Liver (tissue), 9 donors: ENCODE measurements around the gene OR9G1. TPM values are rescaled to one million over a fixed set of nuclear protein-coding genes. Genes with fewer than 3 reads are reported as not detected.

Source experiments
- DNase-seq: peaks from one replicate; pipeline ENCODE4 v3.0.0-alpha.2; 2017; ENCODE audit warnings: low spot score
- H3K27ac ChIP-seq, 2 donors: one replicate each; pipeline ENCODE4 v1.7.0; 2013; ENCODE audit warnings: inconsistent platforms in 2 of 2, low read length in 2 of 2, control low read depth in 1 of 2, low read depth in 1 of 2, mild to moderate bottlenecking in 1 of 2
- H3K27me3 ChIP-seq, 4 donors: one replicate each; pipeline versions ENCODE4 v1.6.1 to v1.7.0; 2013; ENCODE audit warnings: low read length in 3 of 4, inconsistent platforms in 1 of 4, mild to moderate bottlenecking in 1 of 4, moderate library complexity in 1 of 4; ENCODE audit not compliant: control insufficient read depth in 4 of 4, insufficient read depth in 4 of 4
- H3K36me3 ChIP-seq, 4 donors: one replicate each; pipeline versions ENCODE4 v1.6.1 to v1.7.0; 2013; ENCODE audit warnings: low read length in 3 of 4, mild to moderate bottlenecking in 3 of 4, low read depth in 1 of 4, moderate library complexity in 1 of 4; ENCODE audit not compliant: control insufficient read depth in 4 of 4, insufficient read depth in 3 of 4
- H3K4me1 ChIP-seq, 4 donors: one replicate each; pipeline versions ENCODE4 v1.6.1 to v1.7.0; 2013; ENCODE audit warnings: low read length in 3 of 4, mild to moderate bottlenecking in 3 of 4, moderate library complexity in 1 of 4; ENCODE audit not compliant: control insufficient read depth in 4 of 4, insufficient read depth in 4 of 4
- H3K4me3 ChIP-seq, 3 donors: one replicate each; pipeline versions ENCODE4 v1.6.1 to v1.7.0; 2013; ENCODE audit warnings: low read length in 3 of 3, control low read depth in 1 of 3, low read depth in 1 of 3, mild to moderate bottlenecking in 1 of 3
- H3K9ac ChIP-seq, 2 donors: one replicate each; pipeline ENCODE4 v1.7.0; 2013; ENCODE audit warnings: low read length in 2 of 2, mild to moderate bottlenecking in 2 of 2, moderate library complexity in 2 of 2, control low read depth in 1 of 2, low read depth in 1 of 2
- H3K9me3 ChIP-seq, 4 donors: one replicate each; pipeline versions ENCODE4 v1.6.1 to v1.7.0; 2013; ENCODE audit warnings: low read length in 3 of 4; ENCODE audit not compliant: control insufficient read depth in 4 of 4
- ATF3 ChIP-seq: IDR thresholded peaks from 2 replicates; pipeline ENCODE4 v1.6.1; 2016; ENCODE audit warnings: antibody characterized with exemption
- FOXA1 ChIP-seq: IDR thresholded peaks from 2 replicates; pipeline ENCODE4 v1.6.1; 2016; ENCODE audit warnings: antibody characterized with exemption
- FOXA2 ChIP-seq: IDR thresholded peaks from 2 replicates; pipeline ENCODE4 v1.6.1; 2016; ENCODE audit warnings: antibody characterized with exemption
- GABPA ChIP-seq, 2 donors: IDR thresholded peaks in 1 of 2; conservative IDR thresholded peaks in 1 of 2; 2 replicates each; pipeline ENCODE4 v1.6.1; 2016; ENCODE audit warnings: antibody characterized with exemption in 2 of 2, mild to moderate bottlenecking in 1 of 2, moderate library complexity in 1 of 2
- HNF4A ChIP-seq, 2 donors: conservative IDR thresholded peaks; 2 replicates each; pipeline ENCODE4 v1.6.1; 2016; ENCODE audit warnings: antibody characterized with exemption in 2 of 2, mild to moderate bottlenecking in 2 of 2
- HNF4G ChIP-seq: IDR thresholded peaks from 2 replicates; pipeline ENCODE4 v1.6.1; 2016; ENCODE audit warnings: antibody characterized with exemption
- JUND ChIP-seq, 2 donors: IDR thresholded peaks; 2 replicates each; pipeline ENCODE4 v1.6.1; 2016; ENCODE audit warnings: antibody characterized with exemption in 2 of 2
- NR2F2 ChIP-seq: IDR thresholded peaks from 2 replicates; pipeline ENCODE4 v1.6.1; 2016; ENCODE audit warnings: antibody characterized with exemption
- RAD21 ChIP-seq, 2 donors: IDR thresholded peaks; 2 replicates each; pipeline ENCODE4 v1.6.1; 2016; ENCODE audit warnings: antibody characterized with exemption in 2 of 2, mild to moderate bottlenecking in 2 of 2
- RXRA ChIP-seq, 2 donors: IDR thresholded peaks; 2 replicates each; pipeline ENCODE4 v1.6.1; 2017 to 2018; ENCODE audit warnings: antibody characterized with exemption in 2 of 2, mild to moderate bottlenecking in 1 of 2
- SP1 ChIP-seq: IDR thresholded peaks from 2 replicates; pipeline ENCODE4 v1.6.1; 2018; ENCODE audit warnings: antibody characterized with exemption, mild to moderate bottlenecking
- TAF1 ChIP-seq: conservative IDR thresholded peaks from 2 replicates; pipeline ENCODE4 v1.6.1; 2016; ENCODE audit warnings: antibody characterized with exemption, mild to moderate bottlenecking
- YY1 ChIP-seq: IDR thresholded peaks from 2 replicates; pipeline ENCODE4 v1.6.1; 2016; ENCODE audit warnings: antibody characterized with exemption, mild to moderate bottlenecking
- ZBTB33 ChIP-seq: IDR thresholded peaks from 2 replicates; pipeline ENCODE4 v1.6.1; 2016; ENCODE audit warnings: antibody characterized with exemption
- WGBS: extraction: QIAGEN DNeasy Blood & Tissue Kit; methylation state at CpG from one replicate; pipeline ENCODE4 v1.1.7; 2013; 5-methylcytosine and 5-hydroxymethylcytosine counted together
- polyA plus RNA-seq, 2 donors: library from polyadenylated mRNA; stranded (reverse) in 1 of 2; unstranded in 1 of 2; fragments of 200-250 nt in 1 of 2; fragments of >200 nt in 1 of 2; fragmentation: Nextera tagmentation in 1 of 2; extraction: Ambion mirVana in 1 of 2; gene quantifications; one replicate each; pipeline versions ENCODE4 v1.2.1 to v1.2.3, GENCODE V29; 2013 to 2015
- total RNA-seq, 2 donors: library from RNA; depleted of rRNA; stranded (reverse); fragments of >200 nt; gene quantifications; one replicate each; pipeline ENCODE4 v1.2.3, GENCODE V29; 2014
- TF ChIP-seq, protein P1 (sequence below): fragments of 150-350 bp; IDR thresholded peaks from 2 replicates; pipeline ENCODE4 v1.5.1; 2017; ENCODE audit warnings: improper control_type of control experiment, low read depth, low read length; ENCODE audit not compliant: missing input control
- TF ChIP-seq, protein P2 (sequence below): IDR thresholded peaks from 2 replicates; pipeline ENCODE4 v1.6.1; 2016; ENCODE audit warnings: antibody characterized with exemption, mild to moderate bottlenecking
- donor health status: healthy.
- donor health status: healthy.
- donor health status: healthy.
- donor health status: healthy.
- donor health status: healthy.

The OR9G1 gene
- total and polyA plus RNA-seq, 4 donors, result not detected

- H3K9me3 ChIP-seq, result no peaks in the 10 kb centered on the region
- no peaks in the 10 kb centered on the region for H3K4me1 ChIP-seq
- H3K4me3 ChIP-seq, result no peak overlapping the region
- H3K27ac ChIP-seq, result no peak overlapping the region
- H3K36me3 ChIP-seq, result no peaks in the 10 kb centered on the region
- no peaks in the 10 kb centered on the region for H3K27me3 ChIP-seq
- H3K9ac ChIP-seq, result no peak overlapping the region
- 68% methylated on average over 6 of the region's 6 CpGs for WGBS
- DNase-seq, result no peak
- no peak for TF ChIP-seq RXRA (IDR thresholded peaks at IDR 0.05)
- TF ChIP-seq JUND (IDR thresholded peaks at IDR 0.05), result no peak
- no peak for TF ChIP-seq NR2F2
- no peak for TF ChIP-seq HNF4A (conservative IDR thresholded peaks at IDR 0.05)
- no peak for TF ChIP-seq TAF1
- no peak for TF ChIP-seq RAD21 (IDR thresholded peaks at IDR 0.05)
- TF ChIP-seq SP1, result no peak
- TF ChIP-seq FOXA1, result no peak
- TF ChIP-seq HNF4G, result no peak
- TF ChIP-seq, protein P1, sequence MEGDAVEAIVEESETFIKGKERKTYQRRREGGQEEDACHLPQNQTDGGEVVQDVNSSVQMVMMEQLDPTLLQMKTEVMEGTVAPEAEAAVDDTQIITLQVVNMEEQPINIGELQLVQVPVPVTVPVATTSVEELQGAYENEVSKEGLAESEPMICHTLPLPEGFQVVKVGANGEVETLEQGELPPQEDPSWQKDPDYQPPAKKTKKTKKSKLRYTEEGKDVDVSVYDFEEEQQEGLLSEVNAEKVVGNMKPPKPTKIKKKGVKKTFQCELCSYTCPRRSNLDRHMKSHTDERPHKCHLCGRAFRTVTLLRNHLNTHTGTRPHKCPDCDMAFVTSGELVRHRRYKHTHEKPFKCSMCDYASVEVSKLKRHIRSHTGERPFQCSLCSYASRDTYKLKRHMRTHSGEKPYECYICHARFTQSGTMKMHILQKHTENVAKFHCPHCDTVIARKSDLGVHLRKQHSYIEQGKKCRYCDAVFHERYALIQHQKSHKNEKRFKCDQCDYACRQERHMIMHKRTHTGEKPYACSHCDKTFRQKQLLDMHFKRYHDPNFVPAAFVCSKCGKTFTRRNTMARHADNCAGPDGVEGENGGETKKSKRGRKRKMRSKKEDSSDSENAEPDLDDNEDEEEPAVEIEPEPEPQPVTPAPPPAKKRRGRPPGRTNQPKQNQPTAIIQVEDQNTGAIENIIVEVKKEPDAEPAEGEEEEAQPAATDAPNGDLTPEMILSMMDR, result no peak
- no peak for TF ChIP-seq YY1
- no peak for TF ChIP-seq ATF3
- no peak for TF ChIP-seq GABPA (IDR thresholded peaks at IDR 0.05 in 1 of 2, conservative IDR thresholded peaks at IDR 0.05 in 1 of 2)
- TF ChIP-seq ZBTB33, result no peak
- TF ChIP-seq, protein P2, sequence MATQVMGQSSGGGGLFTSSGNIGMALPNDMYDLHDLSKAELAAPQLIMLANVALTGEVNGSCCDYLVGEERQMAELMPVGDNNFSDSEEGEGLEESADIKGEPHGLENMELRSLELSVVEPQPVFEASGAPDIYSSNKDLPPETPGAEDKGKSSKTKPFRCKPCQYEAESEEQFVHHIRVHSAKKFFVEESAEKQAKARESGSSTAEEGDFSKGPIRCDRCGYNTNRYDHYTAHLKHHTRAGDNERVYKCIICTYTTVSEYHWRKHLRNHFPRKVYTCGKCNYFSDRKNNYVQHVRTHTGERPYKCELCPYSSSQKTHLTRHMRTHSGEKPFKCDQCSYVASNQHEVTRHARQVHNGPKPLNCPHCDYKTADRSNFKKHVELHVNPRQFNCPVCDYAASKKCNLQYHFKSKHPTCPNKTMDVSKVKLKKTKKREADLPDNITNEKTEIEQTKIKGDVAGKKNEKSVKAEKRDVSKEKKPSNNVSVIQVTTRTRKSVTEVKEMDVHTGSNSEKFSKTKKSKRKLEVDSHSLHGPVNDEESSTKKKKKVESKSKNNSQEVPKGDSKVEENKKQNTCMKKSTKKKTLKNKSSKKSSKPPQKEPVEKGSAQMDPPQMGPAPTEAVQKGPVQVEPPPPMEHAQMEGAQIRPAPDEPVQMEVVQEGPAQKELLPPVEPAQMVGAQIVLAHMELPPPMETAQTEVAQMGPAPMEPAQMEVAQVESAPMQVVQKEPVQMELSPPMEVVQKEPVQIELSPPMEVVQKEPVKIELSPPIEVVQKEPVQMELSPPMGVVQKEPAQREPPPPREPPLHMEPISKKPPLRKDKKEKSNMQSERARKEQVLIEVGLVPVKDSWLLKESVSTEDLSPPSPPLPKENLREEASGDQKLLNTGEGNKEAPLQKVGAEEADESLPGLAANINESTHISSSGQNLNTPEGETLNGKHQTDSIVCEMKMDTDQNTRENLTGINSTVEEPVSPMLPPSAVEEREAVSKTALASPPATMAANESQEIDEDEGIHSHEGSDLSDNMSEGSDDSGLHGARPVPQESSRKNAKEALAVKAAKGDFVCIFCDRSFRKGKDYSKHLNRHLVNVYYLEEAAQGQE, result no peak
- no peak for TF ChIP-seq FOXA2
These were observed 17.5 kb downstream of the OR9G1 start for GRCh38 chr11:56716379-56716854.

DNA sequence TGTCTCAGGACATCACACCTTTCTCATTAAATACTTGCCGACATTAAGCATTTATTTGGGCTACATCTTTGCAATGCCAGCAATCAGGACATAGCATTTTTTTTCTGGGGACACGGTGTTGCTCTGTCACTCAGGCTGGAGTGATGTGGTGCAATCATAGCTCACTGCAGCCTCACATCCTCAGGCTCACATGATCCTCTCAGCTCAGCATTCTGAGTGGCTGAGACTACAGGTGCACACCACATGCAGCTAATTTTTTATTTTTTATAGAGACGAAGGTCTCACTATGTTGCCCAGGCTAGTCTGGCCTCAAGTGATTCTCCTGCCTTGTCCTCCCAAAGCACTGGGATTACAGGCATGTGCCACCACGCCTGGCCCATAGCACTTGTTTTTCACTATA, 21.6 kb downstream of the OR9G1 start:
- Histone ChIP-seq H3K9ac (no peak overlapping the region), H3K27ac (no peak overlapping the region), H3K4me1 (no peaks in the 10 kb centered on the region), H3K36me3 (no peaks in the 10 kb centered on the region), H3K4me3 (no peak overlapping the region), H3K9me3 (no peaks in the 10 kb centered on the region), H3K27me3 (no peaks in the 10 kb centered on the region)
- TF ChIP-seq RAD21 (IDR thresholded peaks at IDR 0.05) (no peak), GABPA (IDR thresholded peaks at IDR 0.05 in 1 of 2, conservative IDR thresholded peaks at IDR 0.05 in 1 of 2) (no peak)
- TF ChIP-seq, protein P1, result no peak
- TF ChIP-seq, protein P2, result no peak
- 64% methylated on average over 4 of the region's 4 CpGs for WGBS
- no peak for DNase-seq
